SK-N-SH (cell line): ENCODE results near the gene XPR1. TPM values are rescaled to one million over a fixed set of nuclear protein-coding genes. Genes with fewer than 3 reads are reported as not detected.
"Not testable (repeated sequence)": the region's sequence is repeated elsewhere in the genome, so short reads cannot be mapped to it uniquely, and the experiment has no call there.

Source experiments
- CTCF ChIA-PET: fragments of 300-600, 350-600 bp; formaldehyde crosslinking; extraction: SDS; loops from one replicate; lab custom pipeline; 2021; lab: Yijun Ruan, JAX
- POLR2A ChIA-PET: fragments of 350-600 bp; sonication (Branson Sonifier 250); formaldehyde crosslinking; extraction: SDS; loops from one replicate; lab custom pipeline; 2020; ENCODE audit warnings: antibody characterized with exemption, inconsistent platforms; lab: Yijun Ruan, JAX
- DNase-seq: peaks from one replicate; pipeline ENCODE4 v3.0.0; 2012
- H2AFZ ChIP-seq: fragments of 200-600 bp; sonication (generic); 2 replicates; pipeline ENCODE4 v1.8.1; 2016; ENCODE audit warnings: antibody characterized with exemption, mild to moderate bottlenecking, low read depth
- H3F3A ChIP-seq: fragments of 200-600 bp; sonication (generic); replicated peaks from 2 replicates; pipeline ENCODE3; 2016; ENCODE audit warnings: antibody characterized with exemption, mild to moderate bottlenecking; ENCODE audit not compliant: insufficient read depth
- H3K27ac ChIP-seq, 2 experiments: fragments of 200-500 bp in 1 of 2; fragments of 200-600 bp in 1 of 2; sonication (Bioruptor generic) in 1 of 2; sonication (generic), shearing (Covaris generic) in 1 of 2; 2 replicates each; pipeline versions ENCODE4 v1.5.1 to v1.6.1; 2014 to 2016; ENCODE audit warnings: low read depth in 2 of 2, inconsistent platforms in 1 of 2, low read length in 1 of 2, mild to moderate bottlenecking in 1 of 2, mixed read lengths in 1 of 2
- H3K27me3 ChIP-seq: fragments of 200-600 bp; sonication (generic), shearing (Covaris generic); 2 replicates; pipeline ENCODE4 v1.6.1; 2016; ENCODE audit warnings: mixed run types; ENCODE audit not compliant: insufficient read depth
- H3K36me3 ChIP-seq, 2 experiments: fragments of 200-500 bp in 1 of 2; fragments of 200-600 bp in 1 of 2; sonication (Bioruptor generic) in 1 of 2; sonication (generic) in 1 of 2; replicated peaks in 1 of 2; 2 replicates each; pipeline versions ENCODE3 to v1.5.1; 2014 to 2016; ENCODE audit warnings: low read length in 1 of 2, mild to moderate bottlenecking in 1 of 2; ENCODE audit not compliant: insufficient read depth in 2 of 2, control insufficient read depth in 1 of 2
- H3K4me1 ChIP-seq, 2 experiments: fragments of 200-500 bp in 1 of 2; fragments of 200-600 bp in 1 of 2; sonication (Bioruptor generic) in 1 of 2; sonication (generic), shearing (Covaris generic) in 1 of 2; 2 replicates each; pipeline versions ENCODE4 v1.5.1 to v1.6.1; 2014 to 2016; ENCODE audit warnings: low read depth in 1 of 2, low read length in 1 of 2, mixed run types in 1 of 2; ENCODE audit not compliant: insufficient read depth in 2 of 2, control insufficient read depth in 1 of 2
- H3K4me2 ChIP-seq: fragments of 200-600 bp; sonication (generic), shearing (Covaris generic); 2 replicates; pipeline ENCODE4 v1.6.1; 2017; ENCODE audit warnings: mixed run types
- H3K4me3 ChIP-seq, 2 experiments: fragments of 200-500 bp in 1 of 2; fragments of 200-600 bp in 1 of 2; sonication (Bioruptor generic) in 1 of 2; sonication (generic), shearing (Covaris generic) in 1 of 2; 2 replicates each; pipeline versions ENCODE4 v1.5.1 to v1.8.1; 2014 to 2016; ENCODE audit warnings: low read depth in 2 of 2, inconsistent platforms in 1 of 2, low read length in 1 of 2, mild to moderate bottlenecking in 1 of 2, mixed read lengths in 1 of 2, moderate library complexity in 1 of 2
- H3K79me2 ChIP-seq: fragments of 200-600 bp; sonication (generic); 2 replicates; pipeline ENCODE4 v1.8.1; 2017; ENCODE audit warnings: mild to moderate bottlenecking; ENCODE audit not compliant: insufficient read depth
- H3K9ac ChIP-seq: fragments of 200-600 bp; sonication (generic); 2 replicates; pipeline ENCODE4 v1.6.1; 2017; ENCODE audit warnings: mixed run types
- H3K9me2 ChIP-seq: fragments of 200-600 bp; sonication (generic); 2 replicates; pipeline ENCODE4 v1.6.1; 2017; ENCODE audit warnings: mixed run types
- H3K9me3 ChIP-seq: fragments of 200-600 bp; sonication (generic); 2 replicates; pipeline ENCODE4 v1.6.1; 2017; ENCODE audit warnings: mixed run types, mild to moderate bottlenecking, moderate library complexity
- H4K20me1 ChIP-seq: fragments of 200-600 bp; sonication (generic); 2 replicates; pipeline ENCODE4 v1.6.1; 2017; ENCODE audit warnings: mild to moderate bottlenecking, mixed run types; ENCODE audit not compliant: insufficient read depth
- FOSL2 ChIP-seq: IDR thresholded peaks from 2 replicates; pipeline ENCODE4 v1.4.0; 2012; ENCODE audit warnings: low read depth, mild to moderate bottlenecking, moderate library complexity, borderline replicate concordance
- FOXM1 ChIP-seq: IDR thresholded peaks from 2 replicates; pipeline ENCODE4 v1.4.0; 2012; ENCODE audit warnings: low read depth, mild to moderate bottlenecking
- GABPA ChIP-seq: IDR thresholded peaks from 2 replicates; pipeline ENCODE4 v1.4.0; 2012; ENCODE audit warnings: low read depth, mild to moderate bottlenecking
- GATA2 ChIP-seq: sonication (generic); formaldehyde crosslinking; IDR thresholded peaks from 2 replicates; pipeline ENCODE4 v1.5.0; 2020; ENCODE audit warnings: mild to moderate bottlenecking, missing genetic modification reagents
- MEF2A ChIP-seq: IDR thresholded peaks from 2 replicates; pipeline ENCODE4 v1.4.0; 2012; ENCODE audit warnings: low read depth, borderline replicate concordance
- NRF1 ChIP-seq: IDR thresholded peaks from 2 replicates; pipeline ENCODE4 v1.6.1; 2012; ENCODE audit warnings: low read depth, mild to moderate bottlenecking, low read length
- POLR2AphosphoS5 ChIP-seq: IDR thresholded peaks from 2 replicates; pipeline ENCODE4 v1.6.1; 2012; ENCODE audit warnings: low read depth, low read length
- RAD21 ChIP-seq: IDR thresholded peaks from 2 replicates; pipeline ENCODE4 v1.6.1; 2012; ENCODE audit warnings: mild to moderate bottlenecking, low read length
- RCOR1 ChIP-seq: fragments of 150-350 bp; IDR thresholded peaks from 2 replicates; pipeline ENCODE4 v1.6.1; 2017; ENCODE audit warnings: antibody characterized with exemption, low read length
- RXRA ChIP-seq: IDR thresholded peaks from 2 replicates; pipeline ENCODE4 v1.4.0; 2012; ENCODE audit warnings: low read depth, mild to moderate bottlenecking, borderline replicate concordance
- SIN3A ChIP-seq: IDR thresholded peaks from 2 replicates; pipeline ENCODE4 v1.6.1; 2012; ENCODE audit warnings: low read depth, mild to moderate bottlenecking, low read length, moderate library complexity, borderline replicate concordance
- TAF1 ChIP-seq: IDR thresholded peaks from 2 replicates; pipeline ENCODE4 v1.6.1; 2012; ENCODE audit warnings: low read depth, mild to moderate bottlenecking, low read length, moderate library complexity, borderline replicate concordance
- YY1 ChIP-seq: IDR thresholded peaks from 2 replicates; pipeline ENCODE4 v1.4.0; 2012; ENCODE audit warnings: low read depth, mild to moderate bottlenecking
- WGBS: methylation state at CpG from one replicate; pipeline ENCODE4 v1.1.6; 2017; ENCODE audit warnings: low lambda C conversion rate; 5-methylcytosine and 5-hydroxymethylcytosine counted together
- polyA plus RNA-seq, 3 experiments: library from polyadenylated mRNA; depleted of rRNA; stranded (reverse); fragments of >200 nt; gene quantifications; 2 replicates each; pipeline ENCODE4 v1.2.3, GENCODE V29; 2012
- TF ChIP-seq, protein P1 (sequence below): fragments of 150-350 bp; IDR thresholded peaks from 2 replicates; pipeline ENCODE4 v1.6.1; 2016; ENCODE audit warnings: mild to moderate bottlenecking, low read depth, low read length
- TF ChIP-seq, protein P2 (sequence below): fragments of 150-350 bp; IDR thresholded peaks from 2 replicates; pipeline ENCODE4 v1.6.1; 2017; ENCODE audit warnings: antibody characterized with exemption, low read length, low read depth, borderline replicate concordance
- TF ChIP-seq, protein P3 (sequence below): IDR thresholded peaks from 2 replicates; pipeline ENCODE4 v1.6.1; 2012; ENCODE audit warnings: mild to moderate bottlenecking, low read depth, low read length, moderate library complexity

XPR1 gene
- polyA plus RNA-seq, 1 of the 3 experiments (the other 2 are of a cell fraction), result 7.9 TPM

GRCh38 chr1:180854456-180854855 is 222.6 kb downstream of the XPR1 start:
- DNase-seq, result no peak

DNA sequence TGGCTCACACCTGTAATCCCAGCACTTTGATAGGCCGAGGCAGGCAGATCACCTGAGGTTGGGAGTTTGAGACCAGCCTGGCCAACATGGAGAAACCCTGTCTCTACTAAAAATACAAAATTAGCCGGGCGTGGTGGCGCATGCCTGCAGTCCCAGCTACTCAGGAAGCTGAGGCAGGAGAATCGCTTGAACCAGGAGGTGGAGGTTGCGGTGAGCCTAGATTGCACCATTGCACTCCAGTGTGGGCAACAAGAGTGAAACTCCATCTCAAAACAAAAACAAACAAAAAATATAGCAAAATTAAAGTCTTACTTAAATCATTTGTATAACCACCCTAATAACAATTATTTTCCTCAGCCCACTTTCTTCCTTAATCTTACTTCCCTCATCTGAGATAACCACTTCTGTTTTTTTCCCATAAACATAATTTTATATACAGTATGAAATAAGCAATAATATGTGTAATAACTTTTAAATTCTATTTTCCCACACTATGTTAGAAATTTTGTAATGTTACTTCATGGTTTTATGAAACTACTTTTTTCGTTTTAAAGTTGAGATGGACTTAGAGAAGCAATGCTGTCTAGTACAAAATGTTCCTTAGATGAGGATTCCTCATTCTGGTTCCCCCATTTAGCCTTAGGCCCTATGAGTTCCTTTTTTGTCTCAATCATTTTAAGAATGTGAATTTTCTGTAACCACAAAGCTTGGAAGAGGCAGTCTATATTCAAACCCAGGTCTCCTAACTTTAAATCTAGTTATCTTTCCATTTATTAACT is 226.3 kb downstream of the XPR1 start:
- H3K4me1 ChIP-seq, result peaks cover 6 to 13% of the 10 kb centered on the region in 2 experiments; a peak in 3 of 4 replicates
- H3F3A ChIP-seq, H3K27ac ChIP-seq, H3K79me2 ChIP-seq, H3K9ac ChIP-seq, H3K9me2 ChIP-seq, POLR2A ChIA-PET, H3K36me3 ChIP-seq, H4K20me1 ChIP-seq, H3K4me3 ChIP-seq, H3K9me3 ChIP-seq, DNase-seq, H2AFZ ChIP-seq, H3K27me3 ChIP-seq, H3K4me2 ChIP-seq: not testable (repeated sequence)
- 91% methylated on average over 7 of the region's 7 CpGs for WGBS
- CTCF ChIA-PET, result interaction anchor here (11.9 kb wide), 1 partner anchor 325 kb away, joined by 213 read pairs; no protein-coding TSS in a partner anchor

More at GRCh38 chr1:180854456-180854855, 222.6 kb downstream of the XPR1 start:
- Histone ChIP-seq H3K4me3 (no peak overlapping the region), H3K4me2 (no peak overlapping the region), H3K27ac (peak overlapping the region in 1 of 2 experiments; percentile 47; a peak in 2 of 4 replicates), H3K79me2 (no peaks in the 10 kb centered on the region), H3K27me3 (no peaks in the 10 kb centered on the region), H3K4me1 (peaks cover 6 to 13% of the 10 kb centered on the region in 2 experiments; a peak in 3 of 4 replicates), H2AFZ (no peak overlapping the region), H3K36me3 (peaks cover 3 to 7% of the 10 kb centered on the region in 2 experiments), H3F3A (no peaks in the 10 kb centered on the region), H3K9ac (no peak overlapping the region), H3K9me3 (no peaks in the 10 kb centered on the region), H4K20me1 (no peaks in the 10 kb centered on the region), H3K9me2 (no peaks in the 10 kb centered on the region)
- 91% methylated on average over 5 of the region's 5 CpGs for WGBS
- ChIA-PET CTCF (interaction anchor here (0.9 to 11.9 kb wide), 6 partner anchors 9 to 338 kb away, joined by 3 to 213 read pairs (median 6); no protein-coding TSS in a partner anchor), POLR2A (no interaction called here)
- TF ChIP-seq TAF1 (no peak), NRF1 (no peak), GATA2 (no peak), POLR2AphosphoS5 (no peak), RCOR1 (no peak), GABPA (no peak), MEF2A (no peak), SIN3A (no peak), YY1 (no peak), RXRA (no peak), RAD21 (no peak), FOSL2 (no peak), FOXM1 (no peak)
- TF ChIP-seq, protein P1, sequence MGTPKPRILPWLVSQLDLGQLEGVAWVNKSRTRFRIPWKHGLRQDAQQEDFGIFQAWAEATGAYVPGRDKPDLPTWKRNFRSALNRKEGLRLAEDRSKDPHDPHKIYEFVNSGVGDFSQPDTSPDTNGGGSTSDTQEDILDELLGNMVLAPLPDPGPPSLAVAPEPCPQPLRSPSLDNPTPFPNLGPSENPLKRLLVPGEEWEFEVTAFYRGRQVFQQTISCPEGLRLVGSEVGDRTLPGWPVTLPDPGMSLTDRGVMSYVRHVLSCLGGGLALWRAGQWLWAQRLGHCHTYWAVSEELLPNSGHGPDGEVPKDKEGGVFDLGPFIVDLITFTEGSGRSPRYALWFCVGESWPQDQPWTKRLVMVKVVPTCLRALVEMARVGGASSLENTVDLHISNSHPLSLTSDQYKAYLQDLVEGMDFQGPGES, result no peak
- TF ChIP-seq, protein P2, sequence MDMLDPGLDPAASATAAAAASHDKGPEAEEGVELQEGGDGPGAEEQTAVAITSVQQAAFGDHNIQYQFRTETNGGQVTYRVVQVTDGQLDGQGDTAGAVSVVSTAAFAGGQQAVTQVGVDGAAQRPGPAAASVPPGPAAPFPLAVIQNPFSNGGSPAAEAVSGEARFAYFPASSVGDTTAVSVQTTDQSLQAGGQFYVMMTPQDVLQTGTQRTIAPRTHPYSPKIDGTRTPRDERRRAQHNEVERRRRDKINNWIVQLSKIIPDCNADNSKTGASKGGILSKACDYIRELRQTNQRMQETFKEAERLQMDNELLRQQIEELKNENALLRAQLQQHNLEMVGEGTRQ, result no peak
- TF ChIP-seq, protein P3, sequence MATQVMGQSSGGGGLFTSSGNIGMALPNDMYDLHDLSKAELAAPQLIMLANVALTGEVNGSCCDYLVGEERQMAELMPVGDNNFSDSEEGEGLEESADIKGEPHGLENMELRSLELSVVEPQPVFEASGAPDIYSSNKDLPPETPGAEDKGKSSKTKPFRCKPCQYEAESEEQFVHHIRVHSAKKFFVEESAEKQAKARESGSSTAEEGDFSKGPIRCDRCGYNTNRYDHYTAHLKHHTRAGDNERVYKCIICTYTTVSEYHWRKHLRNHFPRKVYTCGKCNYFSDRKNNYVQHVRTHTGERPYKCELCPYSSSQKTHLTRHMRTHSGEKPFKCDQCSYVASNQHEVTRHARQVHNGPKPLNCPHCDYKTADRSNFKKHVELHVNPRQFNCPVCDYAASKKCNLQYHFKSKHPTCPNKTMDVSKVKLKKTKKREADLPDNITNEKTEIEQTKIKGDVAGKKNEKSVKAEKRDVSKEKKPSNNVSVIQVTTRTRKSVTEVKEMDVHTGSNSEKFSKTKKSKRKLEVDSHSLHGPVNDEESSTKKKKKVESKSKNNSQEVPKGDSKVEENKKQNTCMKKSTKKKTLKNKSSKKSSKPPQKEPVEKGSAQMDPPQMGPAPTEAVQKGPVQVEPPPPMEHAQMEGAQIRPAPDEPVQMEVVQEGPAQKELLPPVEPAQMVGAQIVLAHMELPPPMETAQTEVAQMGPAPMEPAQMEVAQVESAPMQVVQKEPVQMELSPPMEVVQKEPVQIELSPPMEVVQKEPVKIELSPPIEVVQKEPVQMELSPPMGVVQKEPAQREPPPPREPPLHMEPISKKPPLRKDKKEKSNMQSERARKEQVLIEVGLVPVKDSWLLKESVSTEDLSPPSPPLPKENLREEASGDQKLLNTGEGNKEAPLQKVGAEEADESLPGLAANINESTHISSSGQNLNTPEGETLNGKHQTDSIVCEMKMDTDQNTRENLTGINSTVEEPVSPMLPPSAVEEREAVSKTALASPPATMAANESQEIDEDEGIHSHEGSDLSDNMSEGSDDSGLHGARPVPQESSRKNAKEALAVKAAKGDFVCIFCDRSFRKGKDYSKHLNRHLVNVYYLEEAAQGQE, result no peak
